HEK293T (cell line): ENCODE data around the gene BACH2.

Experiments
- CTCF ChIA-PET: fragments of 350-600 bp; formaldehyde crosslinking; extraction: SDS; loops from one replicate; lab custom pipeline; 2021; ENCODE audit warnings: antibody characterized with exemption, inconsistent platforms; lab: Yijun Ruan, JAX
- POLR2A ChIA-PET: fragments of 350-600 bp; formaldehyde crosslinking; extraction: SDS; loops from one replicate; lab custom pipeline; 2020; ENCODE audit warnings: antibody characterized with exemption, inconsistent platforms; lab: Yijun Ruan, JAX
- DNase-seq: peaks from one replicate; pipeline ENCODE4 v3.0.0; 2012; ENCODE audit warnings: mixed read lengths; ENCODE audit errors: extremely low spot score
- ARNT ChIP-seq: fragments of 450-650 bp; IDR thresholded peaks from 2 replicates; pipeline ENCODE4 v1.6.1; 2017; ENCODE audit warnings: mild to moderate bottlenecking
- BHLHE40 ChIP-seq: fragments of 450-650 bp; IDR thresholded peaks from 2 replicates; pipeline ENCODE4 v1.6.1; 2016; ENCODE audit warnings: mild to moderate bottlenecking, moderate library complexity, borderline replicate concordance
- CTBP1 ChIP-seq: fragments of 450-650 bp; IDR thresholded peaks from 2 replicates; pipeline ENCODE4 v1.6.1; 2016; ENCODE audit warnings: borderline replicate concordance
- ELF4 ChIP-seq: fragments of 450-650 bp; IDR thresholded peaks from 2 replicates; pipeline ENCODE4 v1.6.1; 2017; ENCODE audit warnings: antibody characterized with exemption
- FOXA1 ChIP-seq: fragments of 450-650 bp; IDR thresholded peaks from 2 replicates; pipeline ENCODE4 v1.6.1; 2016; ENCODE audit warnings: mild to moderate bottlenecking
- FOXK2 ChIP-seq: fragments of 450-650 bp; IDR thresholded peaks from 2 replicates; pipeline ENCODE4 v1.6.1; 2016; ENCODE audit warnings: mild to moderate bottlenecking
- FOXM1 ChIP-seq: fragments of 450-650 bp; IDR thresholded peaks from 2 replicates; pipeline ENCODE4 v1.6.1; 2017; ENCODE audit warnings: mild to moderate bottlenecking, borderline replicate concordance
- HDGF ChIP-seq: fragments of 450-650 bp; IDR thresholded peaks from 2 replicates; pipeline ENCODE4 v1.6.1; 2017; ENCODE audit warnings: antibody characterized with exemption, borderline replicate concordance
- L3MBTL2 ChIP-seq: fragments of 450-650 bp; conservative IDR thresholded peaks from 2 replicates; pipeline ENCODE4 v1.6.1; 2016; ENCODE audit warnings: mild to moderate bottlenecking
- LEF1 ChIP-seq: fragments of 450-650 bp; IDR thresholded peaks from 2 replicates; pipeline ENCODE4 v1.6.1; 2017; ENCODE audit warnings: mild to moderate bottlenecking, borderline replicate concordance
- NFRKB ChIP-seq: fragments of 450-650 bp; IDR thresholded peaks from 2 replicates; pipeline ENCODE4 v1.6.1; 2016; ENCODE audit warnings: mild to moderate bottlenecking, moderate library complexity
- PKNOX1 ChIP-seq: fragments of 450-650 bp; IDR thresholded peaks from 2 replicates; pipeline ENCODE4 v1.6.1; 2016
- SP1 ChIP-seq: fragments of 450-650 bp; IDR thresholded peaks from 2 replicates; pipeline ENCODE4 v1.6.1; 2017
- SUZ12 ChIP-seq: fragments of 450-650 bp; IDR thresholded peaks from 2 replicates; pipeline ENCODE4 v1.6.1; 2016; ENCODE audit warnings: mild to moderate bottlenecking
- TARDBP ChIP-seq: fragments of 450-650 bp; IDR thresholded peaks from 2 replicates; pipeline ENCODE4 v1.6.1; 2016
- ZNF384 ChIP-seq: fragments of 450-650 bp; IDR thresholded peaks from 2 replicates; pipeline ENCODE4 v1.6.1; 2016

BACH2 gene

GRCh38 chr6:89888871-89889270 is 407.8 kb downstream of the BACH2 start:
- CTCF ChIA-PET: interaction anchor here (0.6 kb wide), 1 partner anchor 417 kb away, joined by 3 read pairs; no protein-coding TSS in a partner anchor

GRCh38 chr6:89888138-89888514 is 408.5 kb downstream of the BACH2 start:
- POLR2A ChIA-PET: no interaction called here
- no peak for TF ChIP-seq FOXM1
- TF ChIP-seq CTBP1: no peak
- TF ChIP-seq FOXK2: no peak
- TF ChIP-seq ELF4: no peak
- no peak for TF ChIP-seq L3MBTL2
- TF ChIP-seq NFRKB: no peak
- no peak for DNase-seq
- CTCF ChIA-PET: no interaction called here

More at GRCh38 chr6:89888871-89889270, 407.8 kb downstream of the BACH2 start:
- no peak for DNase-seq
- TF ChIP-seq FOXM1 (no peak), HDGF (no peak), FOXA1 (no peak), LEF1 (no peak), PKNOX1 (no peak), NFRKB (no peak)
- POLR2A ChIA-PET: no interaction called here

GRCh38 chr6:89887452-89888137 is 409.0 kb downstream of the BACH2 start:
- POLR2A ChIA-PET: no interaction called here
- TF ChIP-seq FOXA1 (no peak), TARDBP (no peak), LEF1 (no peak), SP1 (no peak), SUZ12 (no peak), BHLHE40 (no peak), ELF4 (no peak), PKNOX1 (no peak), FOXK2 (no peak), ARNT (no peak), L3MBTL2 (no peak), CTBP1 (no peak), HDGF (no peak), FOXM1 (no peak), NFRKB (no peak), ZNF384 (no peak)
- DNase-seq: no peak
- CTCF ChIA-PET: no interaction called here

GRCh38 chr6:89886378-89887120 is 410.1 kb downstream of the BACH2 start:
- no peak for DNase-seq
- TF ChIP-seq PKNOX1 (no peak), BHLHE40 (no peak), L3MBTL2 (no peak), SP1 (no peak), CTBP1 (no peak), LEF1 (no peak), FOXM1 (no peak)
- CTCF ChIA-PET: interaction anchor here (0.9 kb wide), 1 partner anchor 12 kb away, joined by 3 read pairs; no protein-coding TSS in a partner anchor
- POLR2A ChIA-PET: no interaction called here
